OCI-LY7 (cell line): ENCODE data around the gene C11orf54. TPM values are rescaled to one million over a fixed set of nuclear protein-coding genes. Genes with fewer than 3 reads are reported as not detected.

Experiments
- BruUV-seq: library from RNA; stranded (reverse); fragments of 400-500 nt; replicated peaks from 2 replicates; lab custom pipeline; 2021; lab: Mats Ljungman, UMichigan
- CTCF ChIA-PET: fragments of 300-600 bp; sonication (Branson Sonifier 250); formaldehyde crosslinking; loops from one replicate; lab custom pipeline; 2022; ENCODE audit warnings: antibody characterized with exemption; ENCODE audit not compliant: unreplicated experiment; lab: Charles Lee
- POLR2A ChIA-PET: fragments of 300-600 bp; sonication (Branson Sonifier 250); formaldehyde crosslinking; loops from one replicate; lab custom pipeline; 2022; ENCODE audit warnings: antibody characterized with exemption; lab: Charles Lee
- DNase-seq: peaks from one replicate; pipeline ENCODE4 v3.0.0-alpha.2; 2015; ENCODE audit warnings: low spot score
- H2AFZ ChIP-seq: fragments of 200-600 bp; sonication (generic), shearing (Covaris generic); 2 replicates; pipeline ENCODE4 v1.6.1; 2014; ENCODE audit warnings: mild to moderate bottlenecking, antibody characterized with exemption, low read length, moderate library complexity
- H3K27ac ChIP-seq: fragments of 200-600 bp; sonication (generic); 2 replicates; pipeline ENCODE4 v1.5.1; 2014; ENCODE audit warnings: mixed run types, low read depth, mild to moderate bottlenecking, moderate library complexity, low read length, inconsistent platforms; ENCODE audit not compliant: poor library complexity, severe bottlenecking
- H3K36me3 ChIP-seq: fragments of 200-600 bp; sonication (generic); 2 replicates; pipeline ENCODE4 v1.6.1; 2014; ENCODE audit warnings: mild to moderate bottlenecking, antibody characterized with exemption, low read length, moderate library complexity, mixed read lengths; ENCODE audit not compliant: insufficient read depth
- H3K4me1 ChIP-seq: fragments of 200-600 bp; sonication (generic); 2 replicates; pipeline ENCODE4 v1.5.1; 2014; ENCODE audit warnings: mild to moderate bottlenecking, low read length; ENCODE audit not compliant: insufficient read depth, poor library complexity, severe bottlenecking
- H3K4me2 ChIP-seq: fragments of 200-600 bp; sonication (generic); 2 replicates; pipeline ENCODE4 v1.6.1; 2014; ENCODE audit warnings: mild to moderate bottlenecking, low read length
- H3K4me3 ChIP-seq: fragments of 200-600 bp; sonication (generic); 2 replicates; pipeline ENCODE4 v1.5.1; 2014; ENCODE audit warnings: mild to moderate bottlenecking, low read depth, low read length; ENCODE audit not compliant: poor library complexity, severe bottlenecking
- H3K79me2 ChIP-seq: fragments of 200-600 bp; sonication (generic); 2 replicates; pipeline ENCODE4 v1.6.1; 2016; ENCODE audit warnings: low read depth, mild to moderate bottlenecking, low read length, moderate library complexity, mixed read lengths; ENCODE audit not compliant: insufficient read depth
- H3K9me2 ChIP-seq: fragments of 200-600 bp; sonication (generic); 2 replicates; pipeline ENCODE4 v1.6.1; 2016; ENCODE audit warnings: mild to moderate bottlenecking, low read length, mixed read lengths; ENCODE audit not compliant: insufficient read depth
- H3K9me3 ChIP-seq: fragments of 200-600 bp; sonication (generic); 2 replicates; pipeline ENCODE4 v1.6.1; 2014; ENCODE audit warnings: mild to moderate bottlenecking, mixed run types, low read length, mixed read lengths
- H4K20me1 ChIP-seq: fragments of 200-600 bp; sonication (generic); 2 replicates; pipeline ENCODE4 v1.6.1; 2014; ENCODE audit warnings: mild to moderate bottlenecking, antibody characterized with exemption, low read length, moderate library complexity, mixed read lengths; ENCODE audit not compliant: insufficient read depth
- CTCF ChIP-seq: fragments of 200-600 bp; sonication (generic); conservative IDR thresholded peaks from 2 replicates; pipeline ENCODE4 v1.5.1; 2014; ENCODE audit warnings: mild to moderate bottlenecking, antibody characterized with exemption, low read length, moderate library complexity, mixed read lengths
- EZH2phosphoT487 ChIP-seq: fragments of 200-600 bp; sonication (generic); IDR thresholded peaks from 2 replicates; pipeline ENCODE4 v1.6.1; 2018; ENCODE audit warnings: low read depth, borderline replicate concordance, mild to moderate bottlenecking, mixed run types, antibody characterized with exemption, low read length, moderate library complexity, mixed read lengths
- intact Hi-C: fragments of 100-400 bp; cut with micrococcal nuclease; formaldehyde crosslinking; loops from one replicate; pipeline ENCODE4 v1.10.0; 2022; ENCODE audit not compliant: unreplicated experiment
- total RNA-seq, 2 experiments: library from RNA; depleted of rRNA in 1 of 2; stranded (reverse); fragments of >200 nt in 1 of 2; shearing (Covaris generic) in 1 of 2; gene quantifications; 2 replicates each; pipeline ENCODE4 v1.2.3, GENCODE V29; 2014 to 2022

The C11orf54 gene
- total RNA-seq, 2 experiments from 2014 or later: 29.5 to 35.5 TPM

DNA sequence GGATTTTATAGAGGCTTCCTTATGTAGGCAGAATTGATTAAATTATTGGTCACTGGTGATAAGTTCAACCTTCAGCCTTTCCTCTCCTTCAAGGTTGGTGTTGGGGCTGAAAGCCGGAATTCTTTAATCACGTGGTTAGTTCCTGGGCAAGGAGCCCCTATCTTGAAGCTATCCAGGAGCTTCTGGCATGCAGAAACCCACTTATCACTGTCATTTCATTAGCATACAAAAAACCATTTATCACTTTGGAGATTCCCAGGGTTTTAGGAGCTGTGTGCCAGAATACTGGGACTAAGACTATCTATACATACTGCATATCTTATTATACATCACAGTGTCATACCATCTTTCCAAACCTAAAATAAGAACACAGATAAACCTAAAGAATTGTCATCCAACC, 24.1 kb downstream of the C11orf54 start:
- Histone ChIP-seq H3K9me3 (peaks cover 6% of the 10 kb centered on the region; the same call in 1 of the 2 replicates), H3K36me3 (peaks cover 39% of the 10 kb centered on the region), H3K4me3 (no peak overlapping the region), H3K27ac (no peak overlapping the region), H3K9me2 (no peaks in the 10 kb centered on the region), H4K20me1 (no peaks in the 10 kb centered on the region), H2AFZ (no peak overlapping the region), H3K4me2 (no peak overlapping the region), H3K79me2 (no peaks in the 10 kb centered on the region), H3K4me1 (no peaks in the 10 kb centered on the region)
- BruUV-seq: no TSS peak
- no peak for DNase-seq
- ChIA-PET CTCF (no interaction called here), POLR2A (no interaction called here)
- TF ChIP-seq EZH2phosphoT487 (no peak), CTCF (no peak)
- intact Hi-C loops: no loop called here

DNA sequence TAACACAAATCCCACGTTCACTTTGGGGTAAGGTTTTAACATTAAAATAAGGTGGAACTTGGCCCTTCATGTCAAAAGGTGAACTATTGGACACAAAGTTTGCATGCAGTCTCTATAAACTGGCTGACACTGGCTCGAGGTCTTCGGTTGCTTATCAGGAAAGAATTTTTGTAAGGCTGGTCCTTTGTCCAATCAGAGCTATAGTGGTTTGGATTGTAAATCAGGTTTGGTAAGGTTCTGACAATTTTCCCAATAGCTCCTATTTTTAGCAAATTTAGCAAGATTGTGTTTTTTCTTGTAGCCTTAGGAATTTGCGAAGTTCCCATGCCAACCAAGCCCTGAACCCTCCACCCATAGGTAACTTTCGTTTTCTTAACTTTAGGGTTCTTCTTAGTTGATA, 25.0 kb downstream of the C11orf54 start:
- ChIA-PET POLR2A (interaction anchor here (0.7 to 0.8 kb wide), 2 partner anchors 13 to 19 kb away, joined by 3 to 4 read pairs; no protein-coding TSS in a partner anchor), CTCF (no interaction called here)
- no peak overlapping the region for H3K4me3 ChIP-seq
- H3K4me2 ChIP-seq: no peak overlapping the region
- TF ChIP-seq EZH2phosphoT487 (no peak), CTCF (no peak)
- H3K9me3 ChIP-seq: peaks cover 6% of the 10 kb centered on the region; the same call in 1 of the 2 replicates
- intact Hi-C loops: no loop called here
- H3K27ac ChIP-seq: no peak overlapping the region
- no TSS peak for BruUV-seq
- DNase-seq: no peak
- no peaks in the 10 kb centered on the region for H4K20me1 ChIP-seq
- no peak overlapping the region for H2AFZ ChIP-seq
- H3K9me2 ChIP-seq: no peaks in the 10 kb centered on the region
- H3K36me3 ChIP-seq: peaks cover 31% of the 10 kb centered on the region
- H3K79me2 ChIP-seq: no peaks in the 10 kb centered on the region
- H3K4me1 ChIP-seq: no peaks in the 10 kb centered on the region

GRCh38 chr11:93767018-93767417, 25.5 kb downstream of the C11orf54 start:
- no TSS peak for BruUV-seq
- DNase-seq: no peak
- Histone ChIP-seq H3K79me2 (no peaks in the 10 kb centered on the region), H2AFZ (no peak overlapping the region), H3K9me2 (no peaks in the 10 kb centered on the region), H4K20me1 (no peaks in the 10 kb centered on the region), H3K4me2 (no peak overlapping the region), H3K9me3 (peaks cover 6% of the 10 kb centered on the region; the same call in 1 of the 2 replicates), H3K36me3 (peaks cover 29% of the 10 kb centered on the region), H3K27ac (no peak overlapping the region), H3K4me1 (no peaks in the 10 kb centered on the region), H3K4me3 (no peak overlapping the region)
- no peak for TF ChIP-seq EZH2phosphoT487
- no peak for TF ChIP-seq CTCF
- ChIA-PET POLR2A (interaction anchor here (0.6 to 0.7 kb wide), 2 partner anchors 20 to 35 kb away, joined by 4 read pairs; no protein-coding TSS in a partner anchor), CTCF (no interaction called here)
- intact Hi-C loops: no loop called here
